SK-N-SH (cell line): ENCODE results near the gene TP53I11. TPM values are rescaled to one million over a fixed set of nuclear protein-coding genes. Genes with fewer than 3 reads are reported as not detected.

Source experiments
- CTCF ChIA-PET: fragments of 300-600, 350-600 bp; formaldehyde crosslinking; extraction: SDS; loops from one replicate; lab custom pipeline; 2021; lab: Yijun Ruan, JAX
- POLR2A ChIA-PET: fragments of 350-600 bp; sonication (Branson Sonifier 250); formaldehyde crosslinking; extraction: SDS; loops from one replicate; lab custom pipeline; 2020; ENCODE audit warnings: antibody characterized with exemption, inconsistent platforms; lab: Yijun Ruan, JAX
- DNase-seq: peaks from one replicate; pipeline ENCODE4 v3.0.0; 2012
- H2AFZ ChIP-seq: fragments of 200-600 bp; sonication (generic); 2 replicates; pipeline ENCODE4 v1.8.1; 2016; ENCODE audit warnings: antibody characterized with exemption, mild to moderate bottlenecking, low read depth
- H3F3A ChIP-seq: fragments of 200-600 bp; sonication (generic); replicated peaks from 2 replicates; pipeline ENCODE3; 2016; ENCODE audit warnings: antibody characterized with exemption, mild to moderate bottlenecking; ENCODE audit not compliant: insufficient read depth
- H3K27ac ChIP-seq, 2 experiments: fragments of 200-500 bp in 1 of 2; fragments of 200-600 bp in 1 of 2; sonication (Bioruptor generic) in 1 of 2; sonication (generic), shearing (Covaris generic) in 1 of 2; 2 replicates each; pipeline versions ENCODE4 v1.5.1 to v1.6.1; 2014 to 2016; ENCODE audit warnings: low read depth in 2 of 2, inconsistent platforms in 1 of 2, low read length in 1 of 2, mild to moderate bottlenecking in 1 of 2, mixed read lengths in 1 of 2
- H3K27me3 ChIP-seq: fragments of 200-600 bp; sonication (generic), shearing (Covaris generic); 2 replicates; pipeline ENCODE4 v1.6.1; 2016; ENCODE audit warnings: mixed run types; ENCODE audit not compliant: insufficient read depth
- H3K36me3 ChIP-seq, 2 experiments: fragments of 200-500 bp in 1 of 2; fragments of 200-600 bp in 1 of 2; sonication (Bioruptor generic) in 1 of 2; sonication (generic) in 1 of 2; replicated peaks in 1 of 2; 2 replicates each; pipeline versions ENCODE3 to v1.5.1; 2014 to 2016; ENCODE audit warnings: low read length in 1 of 2, mild to moderate bottlenecking in 1 of 2; ENCODE audit not compliant: insufficient read depth in 2 of 2, control insufficient read depth in 1 of 2
- H3K4me1 ChIP-seq, 2 experiments: fragments of 200-500 bp in 1 of 2; fragments of 200-600 bp in 1 of 2; sonication (Bioruptor generic) in 1 of 2; sonication (generic), shearing (Covaris generic) in 1 of 2; 2 replicates each; pipeline versions ENCODE4 v1.5.1 to v1.6.1; 2014 to 2016; ENCODE audit warnings: low read depth in 1 of 2, low read length in 1 of 2, mixed run types in 1 of 2; ENCODE audit not compliant: insufficient read depth in 2 of 2, control insufficient read depth in 1 of 2
- H3K4me2 ChIP-seq: fragments of 200-600 bp; sonication (generic), shearing (Covaris generic); 2 replicates; pipeline ENCODE4 v1.6.1; 2017; ENCODE audit warnings: mixed run types
- H3K4me3 ChIP-seq, 2 experiments: fragments of 200-500 bp in 1 of 2; fragments of 200-600 bp in 1 of 2; sonication (Bioruptor generic) in 1 of 2; sonication (generic), shearing (Covaris generic) in 1 of 2; 2 replicates each; pipeline versions ENCODE4 v1.5.1 to v1.8.1; 2014 to 2016; ENCODE audit warnings: low read depth in 2 of 2, inconsistent platforms in 1 of 2, low read length in 1 of 2, mild to moderate bottlenecking in 1 of 2, mixed read lengths in 1 of 2, moderate library complexity in 1 of 2
- H3K79me2 ChIP-seq: fragments of 200-600 bp; sonication (generic); 2 replicates; pipeline ENCODE4 v1.8.1; 2017; ENCODE audit warnings: mild to moderate bottlenecking; ENCODE audit not compliant: insufficient read depth
- H3K9ac ChIP-seq: fragments of 200-600 bp; sonication (generic); 2 replicates; pipeline ENCODE4 v1.6.1; 2017; ENCODE audit warnings: mixed run types
- H3K9me2 ChIP-seq: fragments of 200-600 bp; sonication (generic); 2 replicates; pipeline ENCODE4 v1.6.1; 2017; ENCODE audit warnings: mixed run types
- H3K9me3 ChIP-seq: fragments of 200-600 bp; sonication (generic); 2 replicates; pipeline ENCODE4 v1.6.1; 2017; ENCODE audit warnings: mixed run types, mild to moderate bottlenecking, moderate library complexity
- H4K20me1 ChIP-seq: fragments of 200-600 bp; sonication (generic); 2 replicates; pipeline ENCODE4 v1.6.1; 2017; ENCODE audit warnings: mild to moderate bottlenecking, mixed run types; ENCODE audit not compliant: insufficient read depth
- FOXJ3 ChIP-seq: sonication (generic); formaldehyde crosslinking; IDR thresholded peaks from 2 replicates; pipeline ENCODE4 v1.5.1; 2020; ENCODE audit warnings: mild to moderate bottlenecking, missing genetic modification reagents
- GATA2 ChIP-seq: sonication (generic); formaldehyde crosslinking; IDR thresholded peaks from 2 replicates; pipeline ENCODE4 v1.5.0; 2020; ENCODE audit warnings: mild to moderate bottlenecking, missing genetic modification reagents
- JUND ChIP-seq: IDR thresholded peaks from 2 replicates; pipeline ENCODE4 v1.4.0; 2012
- MXI1 ChIP-seq: IDR thresholded peaks from 2 replicates; pipeline ENCODE4 v1.6.1; 2012; ENCODE audit warnings: mild to moderate bottlenecking, low read depth, low read length, improper control_type of control experiment
- SMC3 ChIP-seq: IDR thresholded peaks from 2 replicates; pipeline ENCODE4 v1.6.1; 2012; ENCODE audit warnings: low read depth, low read length, improper control_type of control experiment
- TAF1 ChIP-seq: IDR thresholded peaks from 2 replicates; pipeline ENCODE4 v1.6.1; 2012; ENCODE audit warnings: low read depth, mild to moderate bottlenecking, low read length, moderate library complexity, borderline replicate concordance
- TEAD4 ChIP-seq: IDR thresholded peaks from 2 replicates; pipeline ENCODE4 v1.4.0; 2012; ENCODE audit warnings: mild to moderate bottlenecking, borderline replicate concordance; ENCODE audit not compliant: insufficient read depth
- YY1 ChIP-seq: IDR thresholded peaks from 2 replicates; pipeline ENCODE4 v1.4.0; 2012; ENCODE audit warnings: low read depth, mild to moderate bottlenecking
- WGBS: methylation state at CpG from one replicate; pipeline ENCODE4 v1.1.6; 2017; ENCODE audit warnings: low lambda C conversion rate; 5-methylcytosine and 5-hydroxymethylcytosine counted together
- polyA plus RNA-seq, 3 experiments: library from polyadenylated mRNA; depleted of rRNA; stranded (reverse); fragments of >200 nt; gene quantifications; 2 replicates each; pipeline ENCODE4 v1.2.3, GENCODE V29; 2012
- TF ChIP-seq, protein P1 (sequence below): fragments of 200-600 bp; sonication (generic); IDR thresholded peaks from 2 replicates; pipeline ENCODE4 v1.6.1; 2017; ENCODE audit warnings: antibody characterized with exemption, mild to moderate bottlenecking, moderate library complexity
- TF ChIP-seq, protein P2 (sequence below): IDR thresholded peaks from 2 replicates; pipeline ENCODE4 v1.4.0; 2012; ENCODE audit warnings: low read depth, borderline replicate concordance
- TF ChIP-seq, protein P3 (sequence below): IDR thresholded peaks from 2 replicates; pipeline ENCODE4; 2012
- TF ChIP-seq, protein P4 (sequence below): fragments of 150-350 bp; IDR thresholded peaks from 2 replicates; pipeline ENCODE4 v1.6.1; 2017; ENCODE audit warnings: antibody characterized with exemption, low read length, low read depth, borderline replicate concordance

TP53I11 gene
- polyA plus RNA-seq, 1 of the 3 experiments (the other 2 are of a cell fraction): 6.6 TPM

DNA sequence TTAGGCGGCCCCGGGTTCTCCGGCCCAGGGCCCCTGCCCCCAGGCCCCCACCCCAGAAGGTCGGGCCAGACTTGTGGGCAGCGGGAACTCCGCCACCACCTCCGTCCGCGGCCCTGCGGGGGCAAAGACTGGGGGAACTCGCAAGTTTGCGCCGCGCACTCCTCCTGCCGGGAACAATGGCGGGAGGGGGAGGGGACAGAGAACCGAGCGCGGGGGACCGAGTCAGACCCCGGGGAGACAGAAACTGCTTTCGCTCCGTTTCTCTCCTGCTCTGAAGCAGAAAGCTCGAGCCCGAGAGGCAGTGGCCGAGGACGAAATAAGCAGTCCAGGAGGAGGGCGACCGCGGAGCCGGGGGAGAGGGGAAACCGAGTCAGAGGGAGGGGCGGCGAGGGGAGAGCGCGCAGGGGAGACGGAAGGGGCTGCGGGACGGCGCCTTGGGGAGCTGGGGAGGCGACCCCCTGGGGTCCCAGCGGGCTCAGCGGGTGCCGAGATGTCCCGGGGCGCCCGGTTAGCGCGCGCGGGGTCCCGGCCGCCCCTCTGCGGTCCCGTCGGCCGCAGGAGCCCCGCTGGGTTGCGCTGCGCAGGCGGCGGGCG is 555 bp downstream of the TP53I11 start:
- Histone ChIP-seq H3K27me3 (no peaks in the 10 kb centered on the region), H3K79me2 (no peaks in the 10 kb centered on the region), H3K9me2 (no peaks in the 10 kb centered on the region), H3F3A (peaks cover 6% of the 10 kb centered on the region), H3K36me3 (no peaks in the 10 kb centered on the region), H3K9me3 (no peaks in the 10 kb centered on the region), H3K4me2 (peak overlapping the region; percentile 97), H2AFZ (peak overlapping the region; percentile 91), H4K20me1 (peaks cover 30% of the 10 kb centered on the region), H3K27ac (peak overlapping the region in 1 of 2 experiments; percentile 39; a peak in 1 of 4 replicates), H3K4me1 (peaks cover under 1 to 4% of the 10 kb centered on the region in 2 experiments; a peak in 2 of 4 replicates), H3K4me3 (peak overlapping the region; percentile 77 to 88), H3K9ac (peak overlapping the region; percentile 68)
- 2% methylated on average over 27 of the region's 63 CpGs for WGBS
- ChIA-PET POLR2A (no interaction called here), CTCF (interaction anchor here (0.6 to 7.4 kb wide), 21 partner anchors 9 to 333 kb away, joined by 3 to 86 read pairs (median 4); no protein-coding TSS in a partner anchor)
- peak; percentile 79 for DNase-seq
- TF ChIP-seq YY1 (0 out of 2 replicates have a peak, but pooled peaks have one; percentile 32), GATA2 (CRISPR knock-in tag) (no peak)

DNA sequence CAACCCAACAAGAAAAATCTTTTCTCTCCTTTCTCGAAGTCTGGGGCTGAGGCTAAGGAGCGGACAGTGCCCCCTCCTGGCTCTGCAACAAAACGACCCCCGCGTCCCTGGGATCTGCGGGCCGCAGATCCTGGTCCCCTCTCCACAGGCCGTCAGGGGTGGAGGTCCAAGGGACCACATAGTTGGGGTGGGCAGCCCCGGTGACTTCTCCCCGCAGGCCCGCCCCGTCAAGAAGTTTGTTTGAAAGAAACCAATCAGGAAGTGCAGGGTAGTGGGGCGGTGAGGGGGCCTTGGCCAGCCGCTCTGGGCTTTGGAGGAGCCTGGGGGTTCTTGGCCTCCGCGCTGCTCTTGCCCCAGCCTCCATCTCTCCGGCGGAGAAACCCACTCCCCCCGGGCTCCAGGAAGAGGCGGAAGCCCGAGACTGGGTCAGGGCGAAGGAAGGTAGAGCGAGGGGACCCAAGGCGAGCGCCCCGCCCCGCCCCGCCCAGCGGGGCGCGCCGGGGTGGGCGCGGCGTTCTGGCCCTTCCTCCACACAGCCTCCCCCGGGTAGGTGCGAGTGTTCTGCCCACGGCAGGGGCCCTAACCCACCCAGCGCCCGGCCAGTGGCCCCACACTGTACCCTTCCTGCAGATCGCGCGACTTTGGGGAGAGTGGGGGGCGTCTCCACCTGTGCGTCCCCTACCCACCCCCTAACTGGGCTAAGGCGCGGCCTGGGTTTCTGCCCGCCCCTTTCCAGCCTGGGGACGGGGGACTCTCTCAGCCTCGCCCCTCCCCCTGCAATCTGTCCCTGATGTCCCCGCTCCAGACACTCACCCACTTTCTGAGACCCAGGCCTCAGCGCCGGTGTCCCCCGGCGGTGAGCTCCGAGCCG is 1.3 kb downstream of the TP53I11 start:
- 4% methylated on average over 20 of the region's 57 CpGs for WGBS
- TF ChIP-seq, protein P1, sequence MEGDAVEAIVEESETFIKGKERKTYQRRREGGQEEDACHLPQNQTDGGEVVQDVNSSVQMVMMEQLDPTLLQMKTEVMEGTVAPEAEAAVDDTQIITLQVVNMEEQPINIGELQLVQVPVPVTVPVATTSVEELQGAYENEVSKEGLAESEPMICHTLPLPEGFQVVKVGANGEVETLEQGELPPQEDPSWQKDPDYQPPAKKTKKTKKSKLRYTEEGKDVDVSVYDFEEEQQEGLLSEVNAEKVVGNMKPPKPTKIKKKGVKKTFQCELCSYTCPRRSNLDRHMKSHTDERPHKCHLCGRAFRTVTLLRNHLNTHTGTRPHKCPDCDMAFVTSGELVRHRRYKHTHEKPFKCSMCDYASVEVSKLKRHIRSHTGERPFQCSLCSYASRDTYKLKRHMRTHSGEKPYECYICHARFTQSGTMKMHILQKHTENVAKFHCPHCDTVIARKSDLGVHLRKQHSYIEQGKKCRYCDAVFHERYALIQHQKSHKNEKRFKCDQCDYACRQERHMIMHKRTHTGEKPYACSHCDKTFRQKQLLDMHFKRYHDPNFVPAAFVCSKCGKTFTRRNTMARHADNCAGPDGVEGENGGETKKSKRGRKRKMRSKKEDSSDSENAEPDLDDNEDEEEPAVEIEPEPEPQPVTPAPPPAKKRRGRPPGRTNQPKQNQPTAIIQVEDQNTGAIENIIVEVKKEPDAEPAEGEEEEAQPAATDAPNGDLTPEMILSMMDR: peak; percentile 79
- TF ChIP-seq FOXJ3 (CRISPR knock-in tag) (no peak), SMC3 (peak; percentile 33)
- H3K4me3 ChIP-seq: peak overlapping the region; percentile 77 to 88
- peak overlapping the region in 1 of 2 experiments; percentile 43; a peak in 1 of 4 replicates for H3K27ac ChIP-seq
- no peaks in the 10 kb centered on the region for H3K9me3 ChIP-seq
- ChIA-PET CTCF (interaction anchor here (0.6 to 24.2 kb wide), 23 partner anchors 10 to 412 kb away, joined by 3 to 1245 read pairs (median 4); no protein-coding TSS in a partner anchor), POLR2A (no interaction called here)
- peak overlapping the region; percentile 97 for H3K4me2 ChIP-seq
- no peaks in the 10 kb centered on the region for H3K79me2 ChIP-seq
- H4K20me1 ChIP-seq: peaks cover 37% of the 10 kb centered on the region
- peak; percentile 84 for DNase-seq
- no peaks in the 10 kb centered on the region for H3K9me2 ChIP-seq
- H3K27me3 ChIP-seq: no peaks in the 10 kb centered on the region
- no peaks in the 10 kb centered on the region for H3K36me3 ChIP-seq
- peak overlapping the region; percentile 91 for H2AFZ ChIP-seq
- peaks cover 0 to 5% of the 10 kb centered on the region in 2 experiments; a peak in 1 of 4 replicates for H3K4me1 ChIP-seq
- peak overlapping the region; percentile 68 for H3K9ac ChIP-seq
- H3F3A ChIP-seq: peaks cover 6% of the 10 kb centered on the region

DNA sequence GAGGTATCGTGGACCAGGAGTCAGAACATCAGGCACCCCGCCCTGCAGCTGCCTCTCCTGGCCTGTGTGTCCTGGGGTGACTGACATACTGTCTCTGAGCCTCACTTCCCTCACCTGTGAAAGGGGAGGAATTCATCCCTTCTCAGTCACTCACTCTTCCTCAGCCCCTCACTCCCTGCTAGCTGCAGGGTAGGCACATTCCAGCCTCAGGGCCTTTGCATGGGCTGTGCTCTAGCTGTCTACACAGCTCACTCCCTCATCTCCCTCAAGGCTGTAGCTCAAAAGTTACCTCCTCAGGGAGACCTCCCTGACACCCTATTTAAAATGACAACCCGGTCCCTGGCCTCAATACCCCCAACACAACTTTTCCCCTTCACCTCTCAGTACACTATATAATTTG is 2.5 kb downstream of the TP53I11 start:
- H3K9me3 ChIP-seq: no peaks in the 10 kb centered on the region
- no peaks in the 10 kb centered on the region for H3K9me2 ChIP-seq
- H3K27me3 ChIP-seq: no peaks in the 10 kb centered on the region
- TF ChIP-seq, protein P2, sequence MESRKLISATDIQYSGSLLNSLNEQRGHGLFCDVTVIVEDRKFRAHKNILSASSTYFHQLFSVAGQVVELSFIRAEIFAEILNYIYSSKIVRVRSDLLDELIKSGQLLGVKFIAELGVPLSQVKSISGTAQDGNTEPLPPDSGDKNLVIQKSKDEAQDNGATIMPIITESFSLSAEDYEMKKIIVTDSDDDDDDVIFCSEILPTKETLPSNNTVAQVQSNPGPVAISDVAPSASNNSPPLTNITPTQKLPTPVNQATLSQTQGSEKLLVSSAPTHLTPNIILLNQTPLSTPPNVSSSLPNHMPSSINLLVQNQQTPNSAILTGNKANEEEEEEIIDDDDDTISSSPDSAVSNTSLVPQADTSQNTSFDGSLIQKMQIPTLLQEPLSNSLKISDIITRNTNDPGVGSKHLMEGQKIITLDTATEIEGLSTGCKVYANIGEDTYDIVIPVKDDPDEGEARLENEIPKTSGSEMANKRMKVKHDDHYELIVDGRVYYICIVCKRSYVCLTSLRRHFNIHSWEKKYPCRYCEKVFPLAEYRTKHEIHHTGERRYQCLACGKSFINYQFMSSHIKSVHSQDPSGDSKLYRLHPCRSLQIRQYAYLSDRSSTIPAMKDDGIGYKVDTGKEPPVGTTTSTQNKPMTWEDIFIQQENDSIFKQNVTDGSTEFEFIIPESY: no peak
- TF ChIP-seq TAF1: no peak
- TF ChIP-seq MXI1: no peak
- TF ChIP-seq, protein P3, sequence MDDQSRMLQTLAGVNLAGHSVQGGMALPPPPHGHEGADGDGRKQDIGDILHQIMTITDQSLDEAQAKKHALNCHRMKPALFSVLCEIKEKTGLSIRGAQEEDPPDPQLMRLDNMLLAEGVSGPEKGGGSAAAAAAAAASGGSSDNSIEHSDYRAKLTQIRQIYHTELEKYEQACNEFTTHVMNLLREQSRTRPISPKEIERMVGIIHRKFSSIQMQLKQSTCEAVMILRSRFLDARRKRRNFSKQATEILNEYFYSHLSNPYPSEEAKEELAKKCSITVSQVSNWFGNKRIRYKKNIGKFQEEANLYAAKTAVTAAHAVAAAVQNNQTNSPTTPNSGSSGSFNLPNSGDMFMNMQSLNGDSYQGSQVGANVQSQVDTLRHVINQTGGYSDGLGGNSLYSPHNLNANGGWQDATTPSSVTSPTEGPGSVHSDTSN: no peak
- TF ChIP-seq, protein P4, sequence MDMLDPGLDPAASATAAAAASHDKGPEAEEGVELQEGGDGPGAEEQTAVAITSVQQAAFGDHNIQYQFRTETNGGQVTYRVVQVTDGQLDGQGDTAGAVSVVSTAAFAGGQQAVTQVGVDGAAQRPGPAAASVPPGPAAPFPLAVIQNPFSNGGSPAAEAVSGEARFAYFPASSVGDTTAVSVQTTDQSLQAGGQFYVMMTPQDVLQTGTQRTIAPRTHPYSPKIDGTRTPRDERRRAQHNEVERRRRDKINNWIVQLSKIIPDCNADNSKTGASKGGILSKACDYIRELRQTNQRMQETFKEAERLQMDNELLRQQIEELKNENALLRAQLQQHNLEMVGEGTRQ: no peak
- TF ChIP-seq TEAD4: no peak
- no peak for TF ChIP-seq JUND
- H3K36me3 ChIP-seq: no peaks in the 10 kb centered on the region
- H3K4me2 ChIP-seq: no peak overlapping the region
- H3K9ac ChIP-seq: no peak overlapping the region
- peaks cover 0 to 5% of the 10 kb centered on the region in 2 experiments; a peak in 1 of 4 replicates for H3K4me1 ChIP-seq
- H3K27ac ChIP-seq: no peak overlapping the region
- H2AFZ ChIP-seq: no peak overlapping the region
- 96% methylated on average over 2 of the region's 3 CpGs for whole genome bisulfite sequencing
- no peak for DNase-seq
- H3K4me3 ChIP-seq: no peak overlapping the region
- H3K79me2 ChIP-seq: no peaks in the 10 kb centered on the region
- ChIA-PET CTCF (interaction anchor here (0.6 to 24.2 kb wide), 11 partner anchors 10 to 413 kb away, joined by 3 to 1245 read pairs (median 5); no protein-coding TSS in a partner anchor), POLR2A (no interaction called here)
- H4K20me1 ChIP-seq: peaks cover 48% of the 10 kb centered on the region
- peaks cover 6% of the 10 kb centered on the region for H3F3A ChIP-seq
